ENCODE results near the gene UTS2.

DNA sequence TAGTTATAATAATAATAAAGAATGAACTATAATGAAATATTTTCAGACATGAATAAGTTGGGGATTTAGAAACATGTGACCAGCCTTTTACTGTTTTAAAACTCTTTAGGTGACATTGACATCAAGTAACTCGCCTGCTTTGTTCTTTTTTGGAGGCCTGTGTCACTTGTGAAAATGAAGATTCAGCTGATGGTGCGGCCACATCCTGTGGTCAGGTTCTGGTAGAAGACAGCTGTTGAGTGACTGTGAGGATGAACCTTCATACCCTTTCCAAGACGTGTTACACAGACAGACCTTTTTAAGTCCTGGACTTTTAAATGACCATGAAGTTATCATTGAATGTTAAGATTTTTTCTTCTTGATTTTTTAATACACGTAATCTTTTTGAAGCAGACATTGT is 10.3 kb downstream of the UTS2 start:
- TF ChIP-seq EP300 (IDR thresholded peaks at IDR 0.05; ENCODE audit: low read depth) = no peak
- TF ChIP-seq POLR2A (IDR thresholded peaks at IDR 0.05) = no peak
- TF ChIP-seq, protein P1, sequence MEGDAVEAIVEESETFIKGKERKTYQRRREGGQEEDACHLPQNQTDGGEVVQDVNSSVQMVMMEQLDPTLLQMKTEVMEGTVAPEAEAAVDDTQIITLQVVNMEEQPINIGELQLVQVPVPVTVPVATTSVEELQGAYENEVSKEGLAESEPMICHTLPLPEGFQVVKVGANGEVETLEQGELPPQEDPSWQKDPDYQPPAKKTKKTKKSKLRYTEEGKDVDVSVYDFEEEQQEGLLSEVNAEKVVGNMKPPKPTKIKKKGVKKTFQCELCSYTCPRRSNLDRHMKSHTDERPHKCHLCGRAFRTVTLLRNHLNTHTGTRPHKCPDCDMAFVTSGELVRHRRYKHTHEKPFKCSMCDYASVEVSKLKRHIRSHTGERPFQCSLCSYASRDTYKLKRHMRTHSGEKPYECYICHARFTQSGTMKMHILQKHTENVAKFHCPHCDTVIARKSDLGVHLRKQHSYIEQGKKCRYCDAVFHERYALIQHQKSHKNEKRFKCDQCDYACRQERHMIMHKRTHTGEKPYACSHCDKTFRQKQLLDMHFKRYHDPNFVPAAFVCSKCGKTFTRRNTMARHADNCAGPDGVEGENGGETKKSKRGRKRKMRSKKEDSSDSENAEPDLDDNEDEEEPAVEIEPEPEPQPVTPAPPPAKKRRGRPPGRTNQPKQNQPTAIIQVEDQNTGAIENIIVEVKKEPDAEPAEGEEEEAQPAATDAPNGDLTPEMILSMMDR (IDR thresholded peaks at IDR 0.05) = no peak
- no peak for TF ChIP-seq POLR2AphosphoS5 (IDR thresholded peaks at IDR 0.05)
